ENCODE measurements around the gene RPP25L.

Gene RPP25L

GRCh38 chr9:34610434-34611206 lies 1.3 kb downstream of the RPP25L start:
- no peak for DNase-seq

GRCh38 chr9:34607331-34607730 lies 4.6 kb downstream of the RPP25L start:
- no peak for DNase-seq

GRCh38 chr9:34606905-34607304 lies 5.0 kb downstream of the RPP25L start:
- DNase-seq, result no peak

- DNase-seq, result no peak
Observed at GRCh38 chr9:34606190-34606589, 5.7 kb downstream of the RPP25L start.

GRCh38 chr9:34603610-34604231 lies 8.2 kb downstream of the RPP25L start:
- peak; percentile 85 for DNase-seq

GRCh38 chr9:34601937-34602573 lies 9.8 kb downstream of the RPP25L start:
- DNase-seq, result no peak

- DNase-seq, result no peak
Observed at GRCh38 chr9:34600908-34601307, 11.0 kb downstream of the RPP25L start.

GRCh38 chr9:34599546-34599945 lies 12.4 kb downstream of the RPP25L start:
- no peak for DNase-seq

GRCh38 chr9:34594177-34594576 lies 17.7 kb downstream of the RPP25L start:
- no peak for DNase-seq

- peak; percentile 88 for DNase-seq
Observed at GRCh38 chr9:34592895-34593601, 18.8 kb downstream of the RPP25L start.

- DNase-seq, result no peak
Observed at GRCh38 chr9:34591917-34592866, 19.7 kb downstream of the RPP25L start.

GRCh38 chr9:34591248-34591916 lies 20.5 kb downstream of the RPP25L start:
- DNase-seq, result peak; percentile 81

- DNase-seq, result no peak
Observed at GRCh38 chr9:34590381-34591247, 21.3 kb downstream of the RPP25L start.

GRCh38 chr9:34589636-34590380 lies 22.1 kb downstream of the RPP25L start, which contains the start of gene CNTFR:
Gene CNTFR, minus strand, starts transcription at chr9:34589724. Its CDS starts 20,743 bp downstream, at chr9:34568981.
- DNase-seq, result peak; percentile 89

GRCh38 chr9:34588671-34589635 lies 22.9 kb downstream of the RPP25L start:
- peak; percentile 71 for DNase-seq

- DNase-seq, result no peak
Observed at GRCh38 chr9:34587271-34587670, 24.6 kb downstream of the RPP25L start.

- no peak for DNase-seq
Observed at GRCh38 chr9:34585946-34586669, 25.8 kb downstream of the RPP25L start.

GRCh38 chr9:34584970-34585369 lies 26.9 kb downstream of the RPP25L start:
- no peak for DNase-seq

Measured in NCI-H69 (cell line).